OCI-LY1 (cell line): ENCODE data around the gene PIGC.

ENCODE experiments used
- EZH2 ChIP-seq: fragments of 200-600 bp; sonication (generic), shearing (Covaris generic); IDR thresholded peaks from 2 replicates; pipeline ENCODE4 v1.8.0; 2017; ENCODE audit warnings: borderline replicate concordance, mixed run types, mild to moderate bottlenecking, antibody characterized with exemption, low read length, moderate library complexity, mixed read lengths
- TF ChIP-seq, protein P1 (sequence below): fragments of 200-600 bp; sonication (generic), shearing (Covaris generic); IDR thresholded peaks from 2 replicates; pipeline ENCODE4 v1.5.1; 2017; ENCODE audit warnings: mild to moderate bottlenecking, antibody characterized with exemption, low read length, moderate library complexity, mixed read lengths

DNA sequence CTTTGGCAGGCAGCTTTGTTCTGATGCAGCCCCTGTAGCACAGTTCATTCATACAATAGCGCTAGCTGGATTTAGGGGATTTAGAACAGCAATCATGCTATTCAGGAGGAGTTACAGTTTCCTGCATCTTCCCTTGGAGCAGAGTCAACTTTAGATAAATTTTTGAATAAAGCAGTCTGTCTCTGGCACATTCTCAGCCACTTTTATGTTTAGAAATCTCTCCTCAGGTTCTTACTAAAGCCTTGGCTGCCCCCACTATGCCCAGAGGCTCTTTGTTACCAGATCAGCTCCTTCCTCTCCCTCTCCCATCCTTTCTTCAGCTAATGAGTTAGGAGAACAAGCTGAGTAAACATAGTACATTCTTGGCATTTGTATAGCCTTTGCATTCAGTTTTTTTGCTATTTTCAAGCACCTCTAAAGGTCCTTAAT lies 17.0 kb upstream of the PIGC start:
- TF ChIP-seq, protein P1, sequence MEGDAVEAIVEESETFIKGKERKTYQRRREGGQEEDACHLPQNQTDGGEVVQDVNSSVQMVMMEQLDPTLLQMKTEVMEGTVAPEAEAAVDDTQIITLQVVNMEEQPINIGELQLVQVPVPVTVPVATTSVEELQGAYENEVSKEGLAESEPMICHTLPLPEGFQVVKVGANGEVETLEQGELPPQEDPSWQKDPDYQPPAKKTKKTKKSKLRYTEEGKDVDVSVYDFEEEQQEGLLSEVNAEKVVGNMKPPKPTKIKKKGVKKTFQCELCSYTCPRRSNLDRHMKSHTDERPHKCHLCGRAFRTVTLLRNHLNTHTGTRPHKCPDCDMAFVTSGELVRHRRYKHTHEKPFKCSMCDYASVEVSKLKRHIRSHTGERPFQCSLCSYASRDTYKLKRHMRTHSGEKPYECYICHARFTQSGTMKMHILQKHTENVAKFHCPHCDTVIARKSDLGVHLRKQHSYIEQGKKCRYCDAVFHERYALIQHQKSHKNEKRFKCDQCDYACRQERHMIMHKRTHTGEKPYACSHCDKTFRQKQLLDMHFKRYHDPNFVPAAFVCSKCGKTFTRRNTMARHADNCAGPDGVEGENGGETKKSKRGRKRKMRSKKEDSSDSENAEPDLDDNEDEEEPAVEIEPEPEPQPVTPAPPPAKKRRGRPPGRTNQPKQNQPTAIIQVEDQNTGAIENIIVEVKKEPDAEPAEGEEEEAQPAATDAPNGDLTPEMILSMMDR = no peak
- TF ChIP-seq EZH2 = no peak
